Transverse colon (tissue), 3 donors: Measurements from ENCODE around the gene ALPG.

Experiments
- EP300 ChIP-seq: sonication (generic); formaldehyde crosslinking; IDR thresholded peaks from one replicate; pipeline ENCODE4 v1.6.1; 2017; ENCODE audit warnings: antibody characterized with exemption, low read depth
- POLR2A ChIP-seq: fragments of 450-650 bp; IDR thresholded peaks from one replicate; pipeline ENCODE4 v1.6.1; 2016; ENCODE audit warnings: antibody characterized with exemption, mild to moderate bottlenecking, moderate library complexity
- TF ChIP-seq, protein P1 (sequence below), 5 experiments: fragments of 200-600 bp in 3 of 5; fragments of 450-650 bp in 2 of 5; sonication (generic) in 3 of 5; IDR thresholded peaks; 1 replicate in 2 of 5; 2 replicates in 3 of 5; pipeline ENCODE4 v1.5.1; 2016 to 2017; ENCODE audit warnings: antibody characterized with exemption in 5 of 5, inconsistent platforms in 3 of 5, mild to moderate bottlenecking in 2 of 5, moderate library complexity in 1 of 5

DNA sequence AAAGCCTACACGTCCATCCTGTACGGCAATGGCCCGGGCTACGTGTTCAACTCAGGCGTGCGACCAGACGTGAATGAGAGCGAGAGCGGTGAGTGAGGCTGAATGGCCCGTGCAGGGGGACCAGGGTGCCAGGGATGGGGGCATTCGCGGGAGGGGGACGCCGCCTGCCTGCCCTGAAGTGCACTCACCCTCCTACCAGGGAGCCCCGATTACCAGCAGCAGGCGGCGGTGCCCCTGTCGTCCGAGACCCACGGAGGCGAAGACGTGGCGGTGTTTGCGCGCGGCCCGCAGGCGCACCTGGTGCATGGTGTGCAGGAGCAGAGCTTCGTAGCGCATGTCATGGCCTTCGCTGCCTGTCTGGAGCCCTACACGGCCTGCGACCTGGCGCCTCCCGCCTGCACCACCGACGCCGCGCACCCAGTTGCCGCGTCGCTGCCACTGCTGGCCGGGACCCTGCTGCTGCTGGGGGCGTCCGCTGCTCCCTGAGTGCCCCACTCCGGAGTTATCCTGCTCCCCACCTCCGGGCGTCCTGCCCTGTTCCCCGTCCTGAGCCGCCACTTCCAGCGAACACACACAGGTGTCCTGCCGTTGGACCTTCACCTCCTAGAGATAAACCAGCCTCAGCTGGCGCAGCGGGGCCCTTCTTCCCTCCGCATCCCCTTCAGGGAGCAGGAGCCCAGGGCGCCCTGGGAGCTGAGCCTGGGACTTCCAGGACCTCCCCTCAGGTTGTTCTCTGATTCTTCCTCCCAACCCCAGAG, 52.2 kb downstream of the ALPG start:
- TF ChIP-seq, protein P1, sequence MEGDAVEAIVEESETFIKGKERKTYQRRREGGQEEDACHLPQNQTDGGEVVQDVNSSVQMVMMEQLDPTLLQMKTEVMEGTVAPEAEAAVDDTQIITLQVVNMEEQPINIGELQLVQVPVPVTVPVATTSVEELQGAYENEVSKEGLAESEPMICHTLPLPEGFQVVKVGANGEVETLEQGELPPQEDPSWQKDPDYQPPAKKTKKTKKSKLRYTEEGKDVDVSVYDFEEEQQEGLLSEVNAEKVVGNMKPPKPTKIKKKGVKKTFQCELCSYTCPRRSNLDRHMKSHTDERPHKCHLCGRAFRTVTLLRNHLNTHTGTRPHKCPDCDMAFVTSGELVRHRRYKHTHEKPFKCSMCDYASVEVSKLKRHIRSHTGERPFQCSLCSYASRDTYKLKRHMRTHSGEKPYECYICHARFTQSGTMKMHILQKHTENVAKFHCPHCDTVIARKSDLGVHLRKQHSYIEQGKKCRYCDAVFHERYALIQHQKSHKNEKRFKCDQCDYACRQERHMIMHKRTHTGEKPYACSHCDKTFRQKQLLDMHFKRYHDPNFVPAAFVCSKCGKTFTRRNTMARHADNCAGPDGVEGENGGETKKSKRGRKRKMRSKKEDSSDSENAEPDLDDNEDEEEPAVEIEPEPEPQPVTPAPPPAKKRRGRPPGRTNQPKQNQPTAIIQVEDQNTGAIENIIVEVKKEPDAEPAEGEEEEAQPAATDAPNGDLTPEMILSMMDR (IDR thresholded peaks at IDR 0.05): no peak
- TF ChIP-seq POLR2A (no peak), EP300 (no peak)
